ENCODE measurements around the gene ROBO1.

- TF ChIP-seq, protein P1, sequence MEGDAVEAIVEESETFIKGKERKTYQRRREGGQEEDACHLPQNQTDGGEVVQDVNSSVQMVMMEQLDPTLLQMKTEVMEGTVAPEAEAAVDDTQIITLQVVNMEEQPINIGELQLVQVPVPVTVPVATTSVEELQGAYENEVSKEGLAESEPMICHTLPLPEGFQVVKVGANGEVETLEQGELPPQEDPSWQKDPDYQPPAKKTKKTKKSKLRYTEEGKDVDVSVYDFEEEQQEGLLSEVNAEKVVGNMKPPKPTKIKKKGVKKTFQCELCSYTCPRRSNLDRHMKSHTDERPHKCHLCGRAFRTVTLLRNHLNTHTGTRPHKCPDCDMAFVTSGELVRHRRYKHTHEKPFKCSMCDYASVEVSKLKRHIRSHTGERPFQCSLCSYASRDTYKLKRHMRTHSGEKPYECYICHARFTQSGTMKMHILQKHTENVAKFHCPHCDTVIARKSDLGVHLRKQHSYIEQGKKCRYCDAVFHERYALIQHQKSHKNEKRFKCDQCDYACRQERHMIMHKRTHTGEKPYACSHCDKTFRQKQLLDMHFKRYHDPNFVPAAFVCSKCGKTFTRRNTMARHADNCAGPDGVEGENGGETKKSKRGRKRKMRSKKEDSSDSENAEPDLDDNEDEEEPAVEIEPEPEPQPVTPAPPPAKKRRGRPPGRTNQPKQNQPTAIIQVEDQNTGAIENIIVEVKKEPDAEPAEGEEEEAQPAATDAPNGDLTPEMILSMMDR (IDR thresholded peaks at IDR 0.05; ENCODE audit: insufficient read depth, low read depth, low read length): no peak
- no peak for TF ChIP-seq EZH2 (IDR thresholded peaks at IDR 0.05; ENCODE audit: insufficient read depth, low read length)
Observed at GRCh38 chr3:79534727-79535126, 233.1 kb downstream of the ROBO1 start.
